Gastrocnemius medialis (tissue), 4 donors: ENCODE data around the gene CFAP206.

Experiments used
- POLR2A ChIP-seq, 2 donors: fragments of 450-650 bp; IDR thresholded peaks; one replicate each; pipeline ENCODE4 v1.6.1; 2017; ENCODE audit warnings: antibody characterized with exemption in 2 of 2, mild to moderate bottlenecking in 2 of 2, moderate library complexity in 2 of 2
- TF ChIP-seq, protein P1 (sequence below), 5 experiments: fragments of 450-650 bp in 3 of 5; fragments of 200-600 bp in 2 of 5; sonication (generic) in 2 of 5; IDR thresholded peaks in 4 of 5; conservative IDR thresholded peaks in 1 of 5; 1 replicate in 4 of 5; 2 replicates in 1 of 5; pipeline ENCODE4 v1.5.1; 2016 to 2019; ENCODE audit warnings: antibody characterized with exemption in 5 of 5, mild to moderate bottlenecking in 3 of 5, moderate library complexity in 3 of 5

DNA sequence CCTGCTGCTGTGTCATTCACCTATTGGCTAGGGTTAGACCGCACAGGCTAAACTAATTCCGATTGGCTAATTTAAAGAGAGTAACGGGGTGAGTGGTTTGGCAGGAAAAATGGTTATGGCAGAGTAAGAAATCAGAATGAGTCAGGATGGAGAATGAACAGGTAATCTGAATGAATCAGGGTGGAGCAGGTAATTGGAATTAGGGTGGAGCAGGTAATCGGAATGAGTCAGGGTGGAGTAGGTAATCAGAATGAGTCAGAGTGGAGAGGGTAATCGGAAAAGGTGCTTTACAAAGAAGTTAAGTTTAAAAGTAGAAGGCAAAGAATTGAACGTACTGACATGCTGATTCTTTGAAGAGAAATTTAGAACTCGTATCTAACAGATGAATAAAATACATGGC lies 76.7 kb downstream of the CFAP206 start:
- TF ChIP-seq, protein P1, sequence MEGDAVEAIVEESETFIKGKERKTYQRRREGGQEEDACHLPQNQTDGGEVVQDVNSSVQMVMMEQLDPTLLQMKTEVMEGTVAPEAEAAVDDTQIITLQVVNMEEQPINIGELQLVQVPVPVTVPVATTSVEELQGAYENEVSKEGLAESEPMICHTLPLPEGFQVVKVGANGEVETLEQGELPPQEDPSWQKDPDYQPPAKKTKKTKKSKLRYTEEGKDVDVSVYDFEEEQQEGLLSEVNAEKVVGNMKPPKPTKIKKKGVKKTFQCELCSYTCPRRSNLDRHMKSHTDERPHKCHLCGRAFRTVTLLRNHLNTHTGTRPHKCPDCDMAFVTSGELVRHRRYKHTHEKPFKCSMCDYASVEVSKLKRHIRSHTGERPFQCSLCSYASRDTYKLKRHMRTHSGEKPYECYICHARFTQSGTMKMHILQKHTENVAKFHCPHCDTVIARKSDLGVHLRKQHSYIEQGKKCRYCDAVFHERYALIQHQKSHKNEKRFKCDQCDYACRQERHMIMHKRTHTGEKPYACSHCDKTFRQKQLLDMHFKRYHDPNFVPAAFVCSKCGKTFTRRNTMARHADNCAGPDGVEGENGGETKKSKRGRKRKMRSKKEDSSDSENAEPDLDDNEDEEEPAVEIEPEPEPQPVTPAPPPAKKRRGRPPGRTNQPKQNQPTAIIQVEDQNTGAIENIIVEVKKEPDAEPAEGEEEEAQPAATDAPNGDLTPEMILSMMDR (IDR thresholded peaks at IDR 0.05 in 4 of 5, conservative IDR thresholded peaks at IDR 0.05 in 1 of 5): no peak
- no peak for TF ChIP-seq POLR2A (IDR thresholded peaks at IDR 0.05)
